HG02981 (cell line): ENCODE measurements around the gene ZFHX3.
A peak's percentile ranks its signal among the peaks of the same experiment; 100 is the strongest.

ENCODE experiments used
- ATAC-seq: cut with Tn5 transposase; IDR thresholded peaks from one replicate; pipeline ENCODE4 v1.9.1; 2021; ENCODE audit warnings: mild to moderate bottlenecking, moderate library complexity; ENCODE audit not compliant: unreplicated experiment

The ZFHX3 gene

DNA sequence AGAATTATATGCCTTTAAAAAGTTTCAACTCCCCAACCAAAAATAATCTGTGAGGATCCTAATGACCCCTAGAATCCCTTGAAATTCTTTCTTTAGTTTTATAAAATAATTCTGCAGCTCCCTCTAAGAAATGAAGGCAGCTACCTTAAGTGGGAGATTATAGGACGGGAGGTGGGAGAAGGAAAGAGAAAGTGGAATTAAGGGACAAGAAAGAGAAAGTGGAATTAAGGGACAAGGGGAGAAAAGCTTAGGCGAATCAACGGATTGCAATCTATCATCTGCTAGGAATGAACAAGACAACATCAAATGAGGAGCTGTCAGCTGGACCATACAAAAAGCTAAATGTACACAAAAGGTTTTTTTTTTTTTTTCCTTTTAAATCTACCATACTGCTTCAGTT is 262.0 kb downstream of the ZFHX3 start:
- ATAC-seq = no peak

DNA sequence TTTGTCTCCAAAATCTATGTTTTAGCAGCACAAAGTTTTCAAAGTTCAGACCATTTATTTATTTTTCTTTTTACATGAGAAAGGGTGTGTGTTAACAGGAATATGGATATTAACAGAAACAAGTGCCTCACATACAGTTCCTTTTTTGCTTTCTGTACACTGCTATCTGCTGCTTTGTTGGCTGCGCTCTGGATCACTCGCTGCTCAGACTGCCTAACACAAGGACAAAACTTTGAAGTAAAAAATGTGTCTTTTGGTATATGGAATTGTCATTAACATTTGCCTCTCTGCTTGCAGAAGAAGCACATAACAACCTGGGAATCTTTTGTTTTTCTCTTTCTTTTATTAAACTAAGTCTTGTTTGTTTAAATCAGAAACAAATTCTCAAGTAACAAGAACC is 262.8 kb downstream of the ZFHX3 start:
- no peak for ATAC-seq

DNA sequence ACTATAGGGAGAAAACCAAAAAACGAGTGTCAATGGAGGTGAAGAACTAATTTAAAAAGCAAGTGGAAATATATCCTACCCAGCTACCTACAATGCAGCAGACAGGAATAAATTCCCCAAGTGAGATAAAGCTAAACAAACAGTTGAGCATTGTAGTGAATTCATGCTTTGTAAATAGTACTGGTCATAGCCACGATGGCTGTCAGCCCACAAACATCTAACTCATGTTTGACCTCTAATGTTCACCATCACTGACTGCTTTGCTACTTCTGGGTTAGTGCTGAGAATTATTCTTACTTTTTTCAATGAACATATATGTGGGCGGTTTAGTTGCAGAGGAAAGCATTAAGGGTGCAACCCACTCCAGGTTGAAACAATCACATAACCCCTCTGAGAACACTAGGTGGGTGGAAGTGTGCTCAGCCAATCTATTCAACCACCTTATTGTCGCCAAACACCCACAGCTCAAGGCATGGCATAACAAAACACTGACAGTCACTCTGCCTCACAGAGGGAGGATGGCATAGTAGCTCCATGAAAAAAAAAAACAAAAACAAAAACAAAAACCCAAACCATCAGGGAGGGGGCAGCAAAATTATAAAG is 264.1 kb downstream of the ZFHX3 start:
- no peak for ATAC-seq

DNA sequence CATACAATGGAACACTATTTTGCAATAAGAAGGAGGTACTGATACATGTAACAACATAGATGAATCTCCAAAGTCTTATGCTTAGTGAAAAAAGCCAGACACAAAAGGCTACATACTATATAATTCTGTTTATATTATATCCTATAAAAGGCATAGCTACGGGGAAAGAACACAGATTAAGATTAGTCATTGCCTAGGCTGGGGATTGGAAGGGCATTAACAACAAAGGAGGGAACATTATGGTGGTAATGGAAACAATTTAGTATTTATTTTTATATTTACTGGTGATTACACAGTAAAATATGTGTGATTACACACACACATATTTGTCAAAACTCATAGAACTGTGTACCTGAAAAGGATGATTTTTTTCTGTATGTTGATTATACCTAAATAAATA is 278.1 kb downstream of the ZFHX3 start:
- ATAC-seq = no peak

DNA sequence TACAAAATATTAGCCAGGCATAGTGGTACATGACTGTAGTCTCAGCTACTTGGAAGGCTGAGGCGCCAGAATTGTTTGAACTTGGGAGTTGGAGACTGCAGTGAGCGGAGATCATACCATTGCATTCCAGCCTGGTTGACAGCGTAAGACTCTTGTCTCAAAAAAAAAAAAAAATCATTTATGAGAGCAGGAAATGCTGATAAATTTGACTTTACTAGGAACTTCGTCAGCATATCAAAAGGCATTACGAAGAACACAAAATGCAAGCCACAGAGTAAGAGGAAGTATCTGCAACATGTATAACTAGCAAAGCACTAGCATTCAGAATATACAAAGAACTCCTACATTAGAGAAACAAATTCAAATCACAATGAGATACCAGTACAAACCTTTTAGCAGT is 279.3 kb downstream of the ZFHX3 start:
- no peak for ATAC-seq

DNA sequence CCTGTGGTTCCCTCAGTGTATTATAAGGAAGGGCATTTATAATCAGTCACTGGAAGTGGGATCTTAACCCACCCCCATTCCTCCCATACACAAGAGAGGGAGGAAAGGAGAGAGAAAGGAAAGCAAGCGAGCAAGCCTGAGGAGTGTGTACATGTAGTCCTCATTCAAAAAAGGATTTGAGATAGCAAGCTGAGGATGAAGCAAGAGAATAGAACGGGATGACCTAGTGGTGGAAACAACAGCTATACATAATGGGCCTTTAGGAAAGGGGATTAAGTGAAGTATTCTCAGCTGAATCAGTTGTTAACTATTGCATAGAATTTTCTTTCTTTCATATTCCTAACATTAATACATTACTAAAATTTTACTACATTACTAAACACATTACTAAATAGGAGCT is 281.4 kb downstream of the ZFHX3 start:
- ATAC-seq = no peak

DNA sequence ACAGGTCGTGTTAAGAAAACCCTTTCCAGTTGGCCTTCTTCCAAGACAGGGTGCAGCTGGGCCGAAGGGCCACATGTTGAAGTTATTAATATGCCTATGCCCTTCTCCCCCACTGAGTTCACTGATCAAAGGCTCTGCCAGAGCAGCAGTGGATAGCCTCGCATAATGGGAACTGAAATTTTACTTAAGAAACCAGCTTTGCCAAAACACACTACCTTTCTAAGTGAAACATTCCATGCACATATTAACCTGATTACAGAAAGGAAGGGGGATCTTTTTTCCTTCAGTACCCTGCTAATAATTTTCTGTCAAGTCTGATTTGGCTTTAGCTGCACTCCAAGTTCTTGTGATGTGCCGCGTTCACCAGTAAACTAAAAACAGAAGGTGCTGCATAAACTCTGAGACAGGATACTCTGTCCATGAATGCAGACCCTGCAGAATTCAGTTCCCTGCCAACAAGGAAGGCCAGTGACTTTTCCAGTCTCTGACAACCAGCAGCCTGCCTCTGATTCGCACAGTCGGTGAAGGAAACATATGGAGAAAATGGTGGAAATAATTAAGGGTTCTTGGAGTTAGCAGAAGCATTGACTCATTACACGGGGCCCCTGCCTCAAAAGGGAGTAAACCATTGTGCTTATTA is 283.8 kb downstream of the ZFHX3 start:
- ATAC-seq = no peak

DNA sequence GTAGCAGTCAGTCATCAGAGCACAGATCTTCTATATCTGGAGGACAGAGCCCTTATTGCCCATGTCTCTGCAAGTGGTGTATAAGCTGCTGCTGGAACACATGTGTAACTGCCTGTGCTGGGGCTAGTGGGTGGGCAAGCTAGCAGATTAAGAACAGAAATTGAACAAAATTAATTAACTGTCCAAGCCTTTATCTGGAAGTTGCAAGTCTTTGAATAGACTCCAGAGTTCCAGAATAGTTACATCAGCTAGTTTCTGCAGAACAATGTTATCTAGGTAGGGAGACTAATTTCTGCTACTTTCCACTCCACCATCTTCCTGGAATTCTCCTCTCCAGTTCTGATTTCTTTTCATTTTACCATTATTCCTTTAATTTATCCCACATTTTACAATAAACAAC is 287.3 kb downstream of the ZFHX3 start:
- ATAC-seq = no peak

DNA sequence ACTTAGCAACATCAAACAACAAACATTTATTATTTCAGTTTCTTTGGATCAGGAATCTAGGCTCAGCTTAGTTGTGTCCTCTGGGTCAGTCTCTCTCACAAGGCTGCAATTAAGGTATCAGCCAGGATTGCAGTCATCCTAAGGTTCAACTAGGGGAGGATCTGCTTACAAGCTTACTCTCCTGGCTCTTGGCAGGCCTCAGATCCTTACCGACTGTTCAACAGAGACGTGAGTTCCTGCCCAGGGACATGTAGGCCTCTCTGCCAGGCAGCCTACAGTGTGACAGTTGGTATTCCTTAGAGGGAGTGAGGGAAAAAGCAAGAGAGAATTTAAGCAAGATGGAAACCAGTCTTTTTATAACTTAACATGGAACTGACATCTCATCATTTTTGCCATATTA is 294.0 kb downstream of the ZFHX3 start:
- no peak for ATAC-seq

DNA sequence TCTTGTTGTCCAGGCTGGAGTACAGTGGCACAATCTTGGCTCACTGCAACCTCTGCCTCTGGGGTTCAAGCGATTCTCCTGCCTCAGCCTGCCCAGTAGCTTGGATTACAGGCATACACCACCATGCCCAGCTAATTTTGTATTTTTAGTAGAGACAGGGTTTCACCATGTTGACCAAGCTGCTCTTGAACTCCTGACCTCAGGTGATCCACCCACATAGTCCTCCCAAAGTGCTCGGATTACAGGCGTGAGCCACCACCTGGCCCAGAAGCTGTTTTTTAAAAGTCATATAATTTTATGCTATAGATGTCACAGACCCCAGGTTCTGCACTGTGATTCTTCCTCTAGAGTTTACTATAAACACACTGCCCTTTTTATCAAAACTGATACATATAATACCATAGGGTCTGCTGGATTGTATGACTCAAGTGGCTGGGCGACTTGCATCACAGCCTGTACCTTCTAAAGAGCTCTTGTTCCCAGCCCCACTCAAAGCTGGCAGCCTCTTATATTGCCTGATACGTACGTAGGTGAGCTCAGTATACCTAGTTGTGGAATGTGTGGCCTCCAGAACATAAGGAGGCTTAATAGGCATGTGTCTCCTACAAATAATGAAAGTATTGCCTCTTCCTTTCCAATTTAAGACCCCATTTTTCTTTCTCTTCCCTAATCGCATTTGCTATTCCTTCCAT is 295.8 kb downstream of the ZFHX3 start:
- ATAC-seq = no peak

DNA sequence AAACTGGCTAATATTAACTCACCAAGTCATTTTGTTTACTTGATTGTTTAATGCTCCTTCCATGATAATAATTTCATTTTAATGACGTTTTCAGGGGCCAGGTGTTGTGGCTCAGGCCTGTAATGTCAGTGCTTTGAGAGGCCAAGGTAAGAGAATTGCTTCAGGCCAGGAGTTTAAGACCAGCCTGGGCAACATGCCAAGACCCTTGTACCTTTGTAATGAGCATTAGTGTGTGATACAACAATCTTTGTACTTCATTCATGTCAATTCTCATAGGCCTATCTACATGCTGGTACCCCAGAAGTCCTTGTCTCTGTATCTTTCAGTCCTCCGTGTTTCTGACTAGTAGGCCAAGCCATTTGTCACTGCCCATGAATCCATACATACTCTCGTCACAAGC is 296.9 kb downstream of the ZFHX3 start:
- ATAC-seq = no peak

DNA sequence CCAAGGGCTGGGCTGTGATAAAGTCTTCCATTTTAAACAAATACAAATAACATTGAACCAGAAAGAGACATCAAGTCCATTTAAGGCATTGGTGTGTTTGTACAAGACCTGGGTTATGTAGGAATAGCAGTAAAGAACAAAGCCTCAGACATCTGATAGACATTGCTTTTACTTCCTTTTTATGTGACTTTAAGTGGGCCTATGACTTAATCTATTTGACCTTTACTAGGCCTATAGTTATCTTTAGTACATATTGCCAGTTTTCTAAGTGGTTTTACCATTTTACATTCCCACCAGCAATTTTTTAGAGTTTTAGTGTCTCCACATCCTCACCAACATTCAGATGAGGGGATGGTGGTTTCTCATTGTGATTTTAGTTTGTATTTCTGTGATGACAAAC is 298.8 kb downstream of the ZFHX3 start:
- no peak for ATAC-seq

DNA sequence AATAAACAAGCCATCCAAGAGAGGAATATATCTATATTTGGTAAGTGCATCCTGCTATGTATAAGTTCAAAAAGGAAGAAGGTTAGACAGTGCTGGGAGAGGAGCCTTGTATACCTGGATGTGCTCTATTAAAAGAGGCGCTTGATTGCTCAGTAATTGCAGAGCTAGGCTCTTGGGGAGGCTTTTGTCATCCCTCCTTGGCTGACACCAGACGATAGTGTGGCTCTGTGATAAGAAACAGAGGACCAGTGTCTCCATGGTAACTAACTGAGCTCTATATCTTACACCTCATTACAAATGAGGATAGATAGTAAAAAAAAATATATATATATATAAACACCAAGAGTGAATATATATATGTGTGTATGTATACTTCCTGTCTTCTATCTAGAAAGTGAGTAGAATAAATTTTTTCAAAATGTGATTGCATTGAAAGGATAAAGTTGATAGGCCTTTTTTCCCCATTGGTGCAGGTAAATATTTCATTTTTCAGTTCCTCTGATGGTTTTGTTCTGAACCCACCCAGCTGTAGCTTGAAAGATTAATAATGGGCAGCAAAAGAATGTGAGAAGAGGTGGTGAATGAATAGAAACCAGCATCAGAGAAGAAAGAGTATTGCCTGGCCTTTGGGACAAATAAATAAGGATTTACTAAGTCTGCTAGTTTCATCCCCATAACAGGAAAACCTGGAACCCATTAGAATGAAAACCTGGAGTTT is 303.7 kb downstream of the ZFHX3 start:
- ATAC-seq = no peak

DNA sequence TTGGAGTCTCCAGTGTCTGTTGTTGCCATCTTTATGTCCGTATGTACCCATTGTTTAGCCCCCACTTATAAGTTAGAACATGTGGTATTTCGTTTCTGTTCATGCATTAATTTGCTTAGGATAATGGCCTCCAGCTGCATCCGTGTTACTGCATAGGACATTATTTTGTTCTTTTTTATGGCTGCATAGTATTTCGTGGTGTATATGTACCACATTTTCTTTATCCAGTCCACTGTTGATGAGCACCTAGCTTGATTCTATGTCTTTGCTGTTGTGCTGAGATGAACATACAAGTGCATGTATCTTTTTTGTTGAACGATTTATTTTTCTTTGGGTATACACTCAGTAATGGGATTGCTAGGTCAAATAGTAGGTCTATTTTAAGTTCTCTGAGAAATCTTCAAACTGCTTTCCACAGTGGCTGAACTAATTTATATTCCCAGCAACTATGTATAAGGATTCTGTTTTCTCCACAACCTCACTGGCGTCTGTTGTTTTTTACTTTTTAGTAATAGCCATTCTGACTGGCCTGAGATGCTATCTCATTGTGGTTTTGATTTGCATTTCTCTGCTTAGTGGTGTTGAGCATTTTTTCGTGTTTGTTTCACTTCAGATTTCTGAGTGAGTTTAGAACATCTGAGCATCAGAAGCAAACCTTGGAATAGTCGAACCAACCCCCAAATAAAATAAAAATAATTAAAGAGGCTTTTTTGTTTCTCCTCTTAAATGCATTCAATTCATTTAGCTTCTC is 304.7 kb downstream of the ZFHX3 start:
- ATAC-seq = peak; percentile 82

DNA sequence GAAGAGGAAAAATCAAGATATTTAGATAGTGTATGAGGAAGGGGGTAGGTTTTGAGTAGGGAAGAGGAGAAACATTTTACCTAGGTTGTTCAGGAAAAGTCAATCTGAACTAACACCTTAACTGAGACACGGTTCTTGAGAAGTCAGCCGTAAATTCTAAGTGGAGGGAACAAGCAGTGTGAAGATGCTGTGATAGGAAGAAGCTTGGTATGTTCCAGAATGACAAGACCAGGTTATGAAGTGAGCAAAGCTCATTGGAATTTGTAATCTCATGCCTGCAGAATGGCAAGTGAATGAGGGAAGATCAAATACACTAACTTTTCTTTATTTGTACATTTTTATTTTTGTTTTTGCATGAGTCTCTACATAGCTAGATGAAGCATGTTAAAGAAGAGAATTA is 307.6 kb downstream of the ZFHX3 start:
- no peak for ATAC-seq

DNA sequence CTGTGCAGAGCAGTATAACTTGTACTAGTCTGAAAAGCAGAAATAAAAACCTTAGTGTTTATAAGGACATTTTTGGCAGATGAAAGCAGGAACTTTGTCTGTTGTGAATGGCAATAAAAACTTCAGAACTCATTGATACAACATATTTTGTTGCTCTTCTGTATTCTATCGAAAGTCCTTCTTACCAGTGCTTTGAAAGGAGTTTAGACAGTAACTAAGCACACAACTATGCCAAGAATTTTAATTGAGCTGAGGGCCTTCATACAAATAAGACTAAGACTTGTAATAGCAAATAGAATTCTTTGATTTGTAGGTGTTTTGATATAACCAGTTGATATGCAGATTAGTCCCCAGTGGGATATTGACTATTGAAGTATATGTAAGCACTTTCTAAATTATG is 308.4 kb downstream of the ZFHX3 start:
- ATAC-seq = no peak

DNA sequence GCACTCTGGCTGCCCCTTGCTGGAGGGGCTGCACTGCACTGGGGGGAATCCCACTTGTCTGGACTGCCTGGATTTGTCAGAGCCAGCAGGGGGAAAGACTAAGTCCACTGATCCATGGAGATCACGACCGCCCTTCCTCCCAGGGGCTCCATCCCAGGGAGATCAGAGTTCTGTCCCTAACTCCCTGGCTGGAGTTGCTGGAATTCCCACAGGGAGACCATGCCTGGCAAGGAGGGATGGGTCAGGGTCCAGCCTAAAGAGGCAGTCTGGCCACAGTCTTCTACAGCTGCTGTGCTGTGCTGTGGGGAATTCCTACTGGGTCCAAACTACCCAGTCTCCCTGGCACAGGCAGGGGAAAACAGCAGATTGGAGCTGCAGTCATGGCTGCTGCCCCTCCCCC is 311.9 kb downstream of the ZFHX3 start:
- ATAC-seq = no peak
